HuH-7.5 (cell line): ENCODE data around the gene AOAH.

Source experiments
- DNase-seq: peaks from one replicate; pipeline ENCODE4 v3.0.0; 2011; ENCODE audit warnings: low spot score

The AOAH gene

GRCh38 chr7:36547416-36547815, 176.9 kb downstream of the AOAH start:
- no peak for DNase-seq

GRCh38 chr7:36546331-36546730, 178.0 kb downstream of the AOAH start:
- DNase-seq = no peak

GRCh38 chr7:36545291-36545690, 179.0 kb downstream of the AOAH start:
- DNase-seq = no peak

GRCh38 chr7:36538126-36538525, 186.2 kb downstream of the AOAH start:
- no peak for DNase-seq

GRCh38 chr7:36535866-36536664, 188.2 kb downstream of the AOAH start:
- DNase-seq = no peak

GRCh38 chr7:36533717-36534116, 190.6 kb downstream of the AOAH start:
- DNase-seq = no peak

GRCh38 chr7:36532981-36533499, 191.3 kb downstream of the AOAH start:
- DNase-seq = no peak

GRCh38 chr7:36531951-36532350, 192.3 kb downstream of the AOAH start:
- DNase-seq = no peak

- DNase-seq = no peak
Measured at GRCh38 chr7:36530456-36530855, 193.8 kb downstream of the AOAH start.

- DNase-seq = no peak
Measured at GRCh38 chr7:36527549-36527913, 196.8 kb downstream of the AOAH start.

- no peak for DNase-seq
Measured at GRCh38 chr7:36526863-36527548, 197.3 kb downstream of the AOAH start.

GRCh38 chr7:36523371-36524101, 200.8 kb downstream of the AOAH start:
- no peak for DNase-seq

- DNase-seq = no peak
Measured at GRCh38 chr7:36522453-36523007, 201.8 kb downstream of the AOAH start.

- no peak for DNase-seq
Measured at GRCh38 chr7:36521911-36522310, 202.4 kb downstream of the AOAH start.

GRCh38 chr7:36521133-36521532, 203.2 kb downstream of the AOAH start:
- DNase-seq = no peak

- DNase-seq = no peak
Measured at GRCh38 chr7:36515847-36516246, 208.4 kb downstream of the AOAH start.

GRCh38 chr7:36514289-36515243, 209.7 kb downstream of the AOAH start:
- DNase-seq = no peak

GRCh38 chr7:36513393-36513792, 210.9 kb downstream of the AOAH start:
- no peak for DNase-seq

- no peak for DNase-seq
Measured at GRCh38 chr7:36512616-36513015, 211.7 kb downstream of the AOAH start.

- DNase-seq = no peak
Measured at GRCh38 chr7:36509962-36510361, 214.3 kb downstream of the AOAH start.
